NCI-H345 treated with DMSO at 0.1 percent for 48 hours (cell line): ENCODE data around the gene POU2F3.

Experiments
- DNase-seq: peaks from one replicate; lab custom pipeline; 2025; ENCODE audit not compliant: unreplicated experiment; lab: John Stamatoyannopoulos, UW

Gene POU2F3

DNA sequence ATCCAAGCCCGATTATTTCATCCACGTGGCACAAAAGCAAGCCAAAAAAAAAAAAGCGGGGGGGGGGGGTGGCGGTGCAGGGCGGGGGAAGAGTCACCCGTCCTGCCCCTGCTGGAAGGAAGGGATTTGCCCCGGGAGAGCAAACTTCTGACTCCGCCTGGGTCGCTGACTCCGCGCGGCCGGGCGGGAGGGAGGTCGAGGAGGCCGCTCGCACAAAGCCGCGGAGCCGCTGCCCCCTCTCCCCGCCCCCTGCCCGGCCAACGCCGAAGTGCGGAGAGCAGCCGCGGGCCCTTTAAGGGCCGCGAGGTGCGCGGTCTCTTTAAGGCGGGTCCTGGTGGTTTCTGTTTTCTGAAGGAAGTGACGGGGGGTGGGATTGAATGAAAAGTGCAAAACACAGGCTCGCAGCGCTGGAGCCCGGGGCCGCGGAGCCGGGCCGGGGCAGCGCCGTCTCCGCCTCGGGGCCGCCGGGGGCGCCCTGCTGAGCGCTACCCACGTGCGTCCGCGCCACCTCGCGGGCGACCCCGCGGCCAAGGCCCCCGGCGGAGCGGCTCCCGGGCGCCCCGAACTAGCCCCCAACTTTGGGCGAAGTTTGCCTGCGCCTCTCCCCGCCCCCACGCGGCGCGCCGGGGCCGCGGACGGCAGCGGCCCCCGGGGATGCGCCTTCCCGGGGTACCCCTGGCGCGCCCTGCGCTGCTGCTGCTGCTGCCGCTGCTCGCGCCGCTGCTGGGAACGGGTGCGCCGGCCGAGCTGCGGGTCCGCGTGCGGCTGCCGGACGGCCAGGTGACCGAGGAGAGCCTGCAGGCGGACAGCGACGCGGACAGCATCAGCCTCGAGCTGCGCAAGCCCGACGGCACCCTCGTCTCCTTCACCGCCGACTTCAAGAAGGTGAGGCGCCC is 29.1 kb upstream of the POU2F3 start, which contains the start of gene OAF:
TSS of gene OAF (plus strand) at position 407 of the 896 bp plus-strand sequence. CDS start at position 655, 248 bp downstream.
- peak; percentile 8 for DNase-seq

DNA sequence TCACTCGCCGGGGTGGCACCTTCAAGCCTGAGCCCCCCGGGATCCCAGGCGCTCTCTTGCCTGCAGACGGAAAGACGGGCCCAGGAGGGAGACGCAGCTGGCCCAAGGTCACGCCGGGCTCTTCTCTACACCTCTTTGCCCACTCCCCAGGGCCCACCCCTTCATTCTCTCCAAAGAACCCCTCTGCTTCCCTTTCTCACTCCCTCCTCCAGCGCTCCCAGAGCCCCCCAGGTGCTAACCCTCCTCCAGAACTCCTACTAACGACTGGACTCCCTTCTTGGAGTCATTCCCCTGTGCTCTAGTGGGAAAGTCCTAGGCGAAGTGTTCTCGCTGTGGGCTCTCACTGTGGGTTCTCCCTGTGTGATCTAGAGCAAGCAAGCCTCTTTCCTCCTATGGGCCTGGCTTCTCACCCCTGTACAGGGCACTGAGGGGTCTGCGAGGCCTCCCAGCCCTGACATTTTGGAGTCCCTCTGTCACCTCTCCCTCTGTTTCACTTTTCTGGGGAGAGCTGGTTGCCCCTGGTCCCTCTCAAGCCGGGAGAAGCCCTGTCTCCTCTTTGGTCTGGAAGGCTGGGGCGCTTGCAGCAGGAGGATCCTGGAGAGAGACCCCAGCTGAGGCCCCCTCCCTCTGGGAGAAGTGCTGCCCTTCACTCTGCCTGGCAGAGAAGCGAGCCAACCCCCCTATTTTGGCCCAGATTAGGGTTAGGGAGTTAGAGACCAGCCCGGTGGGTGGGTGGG is 28.2 kb upstream of the POU2F3 start:
- no peak for DNase-seq

DNA sequence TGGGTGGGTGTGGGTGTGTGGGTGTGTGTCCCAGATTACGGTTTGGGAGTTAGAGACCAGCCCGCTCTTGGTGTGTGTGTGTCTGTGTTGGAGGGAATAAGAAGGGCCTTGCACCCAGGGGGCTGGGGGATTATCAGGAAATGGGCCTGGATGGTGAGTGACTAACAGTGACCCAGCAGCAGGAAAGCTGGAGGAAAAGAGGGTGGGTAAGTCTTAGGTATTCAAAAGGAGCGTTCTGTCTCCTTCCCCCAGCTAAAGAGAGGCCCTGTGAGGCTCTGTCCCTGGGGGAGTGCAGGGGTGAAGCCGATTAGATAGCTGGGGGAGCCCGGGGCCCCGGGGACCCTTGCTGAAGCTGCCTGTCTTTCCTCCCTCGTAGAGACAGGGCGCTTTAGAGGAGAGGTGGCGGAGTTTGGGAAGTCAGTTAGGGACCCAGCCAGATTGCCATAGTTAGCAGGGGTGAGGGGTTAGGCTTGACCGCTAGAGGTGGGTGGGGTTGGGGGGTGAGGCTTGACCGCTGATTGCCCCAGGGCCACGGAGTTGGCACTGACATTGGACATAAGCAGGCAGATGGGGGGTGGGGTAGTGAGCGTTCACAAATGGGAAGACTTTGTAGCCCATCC is 27.6 kb upstream of the POU2F3 start:
- DNase-seq: no peak

DNA sequence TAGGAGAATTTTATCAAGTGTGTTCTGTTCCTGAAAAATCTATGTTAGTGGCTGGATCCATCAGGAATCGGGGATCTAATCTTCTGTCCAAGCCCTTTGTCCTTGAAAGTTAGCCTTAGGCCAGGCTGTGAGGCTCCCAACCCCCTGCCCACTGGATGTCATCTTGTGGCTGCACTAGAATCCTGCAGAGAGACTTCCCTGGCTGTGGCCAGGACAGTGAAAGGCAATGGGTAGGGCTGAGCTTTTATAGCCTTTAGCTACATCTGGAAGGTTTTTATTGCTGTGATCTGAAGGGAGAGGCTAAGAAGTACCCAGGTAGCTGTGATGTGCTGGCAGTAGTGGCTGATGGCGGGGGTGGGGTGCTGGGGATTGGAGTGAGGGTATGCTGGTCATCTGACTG is 27.0 kb upstream of the POU2F3 start:
- DNase-seq: no peak

DNA sequence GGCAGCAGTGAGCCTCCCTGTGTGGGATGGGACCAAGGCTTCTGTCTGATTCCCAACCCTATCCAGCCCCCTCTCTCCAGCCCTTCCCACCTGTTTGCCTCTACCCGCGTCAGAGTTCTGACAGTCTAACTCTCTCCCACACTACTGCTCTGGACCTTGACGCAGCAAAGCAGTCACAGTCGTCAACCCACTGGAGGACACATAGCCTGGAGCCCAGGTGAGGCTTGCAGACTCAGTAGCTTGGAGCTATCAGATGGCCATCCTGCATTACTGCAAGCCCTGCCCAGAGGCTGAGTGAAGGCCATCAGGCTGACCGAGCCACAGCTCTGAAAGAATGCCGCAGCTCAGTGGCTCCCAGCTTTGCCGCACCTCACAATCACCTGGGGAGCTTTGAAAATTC is 25.4 kb upstream of the POU2F3 start:
- DNase-seq: no peak

DNA sequence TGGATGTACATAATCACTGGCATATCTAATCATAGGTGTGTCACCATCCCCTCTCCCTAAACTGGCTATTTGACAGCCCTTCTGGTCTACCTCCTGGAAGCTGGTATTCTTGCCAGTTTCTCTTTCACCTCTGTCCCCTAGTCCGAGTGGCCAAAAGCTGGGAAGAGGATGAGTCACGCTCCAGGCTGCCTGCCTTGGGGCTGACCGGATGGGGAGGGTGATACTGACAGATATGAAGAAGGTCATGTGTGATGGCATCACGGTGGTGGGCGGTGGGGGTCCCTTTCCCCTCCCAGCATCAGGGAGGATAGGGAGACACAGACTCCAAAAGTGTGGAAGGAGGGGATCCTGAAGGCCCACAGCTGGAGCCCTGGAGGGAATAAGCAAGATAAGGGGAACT is 24.3 kb upstream of the POU2F3 start:
- no peak for DNase-seq

DNA sequence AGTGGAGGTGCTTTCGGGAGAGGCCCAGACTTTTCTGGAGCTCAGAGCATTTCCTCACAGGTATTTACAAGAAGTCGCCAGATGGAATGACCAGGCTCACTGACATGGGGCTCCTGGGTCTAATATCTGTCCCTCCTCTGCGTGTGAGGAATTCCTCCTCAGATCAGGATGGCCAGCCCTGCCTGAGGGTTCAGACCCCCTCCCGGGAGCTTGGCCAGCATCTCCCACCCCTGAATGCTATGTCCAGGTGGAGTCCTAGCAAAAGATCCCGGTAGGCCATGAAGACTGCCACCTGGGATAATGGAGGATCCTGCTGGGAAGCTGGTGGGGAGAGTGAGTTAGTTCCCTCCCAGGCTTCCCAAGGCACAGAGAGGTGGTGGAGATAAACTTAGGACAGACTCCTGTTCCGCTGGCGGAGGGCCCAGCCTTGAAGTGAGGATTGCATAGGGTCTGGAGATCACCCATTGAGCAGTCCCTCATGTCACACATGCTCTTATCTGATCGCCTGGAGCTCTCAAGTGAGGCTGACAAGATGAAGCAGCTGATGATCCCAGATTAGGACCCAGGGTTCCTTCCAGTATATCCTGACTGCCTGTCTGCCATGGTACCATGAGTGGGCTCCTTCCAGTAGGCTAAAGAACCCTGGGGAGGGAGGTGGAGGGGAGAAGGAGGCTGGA is 23.4 kb upstream of the POU2F3 start:
- no peak for DNase-seq

DNA sequence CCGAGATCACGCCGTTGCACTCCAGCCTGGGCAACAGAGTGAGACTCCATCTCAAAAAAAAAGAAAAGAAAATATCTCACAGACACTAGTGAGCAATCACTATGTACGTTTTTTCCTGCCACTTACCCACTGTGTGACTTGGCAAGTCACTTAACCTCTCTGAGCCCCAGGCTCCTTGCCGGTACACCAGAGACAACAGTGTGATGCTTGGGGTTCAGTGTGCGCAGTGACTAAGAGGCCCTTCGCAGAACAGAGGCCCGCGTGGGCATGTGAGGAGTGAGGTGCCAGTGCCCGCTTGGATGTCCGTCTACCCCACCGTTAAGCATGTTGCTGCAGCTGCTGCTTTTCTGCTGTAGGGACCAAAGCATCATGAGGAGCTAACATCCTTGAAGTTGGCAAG is 22.4 kb upstream of the POU2F3 start:
- no peak for DNase-seq

DNA sequence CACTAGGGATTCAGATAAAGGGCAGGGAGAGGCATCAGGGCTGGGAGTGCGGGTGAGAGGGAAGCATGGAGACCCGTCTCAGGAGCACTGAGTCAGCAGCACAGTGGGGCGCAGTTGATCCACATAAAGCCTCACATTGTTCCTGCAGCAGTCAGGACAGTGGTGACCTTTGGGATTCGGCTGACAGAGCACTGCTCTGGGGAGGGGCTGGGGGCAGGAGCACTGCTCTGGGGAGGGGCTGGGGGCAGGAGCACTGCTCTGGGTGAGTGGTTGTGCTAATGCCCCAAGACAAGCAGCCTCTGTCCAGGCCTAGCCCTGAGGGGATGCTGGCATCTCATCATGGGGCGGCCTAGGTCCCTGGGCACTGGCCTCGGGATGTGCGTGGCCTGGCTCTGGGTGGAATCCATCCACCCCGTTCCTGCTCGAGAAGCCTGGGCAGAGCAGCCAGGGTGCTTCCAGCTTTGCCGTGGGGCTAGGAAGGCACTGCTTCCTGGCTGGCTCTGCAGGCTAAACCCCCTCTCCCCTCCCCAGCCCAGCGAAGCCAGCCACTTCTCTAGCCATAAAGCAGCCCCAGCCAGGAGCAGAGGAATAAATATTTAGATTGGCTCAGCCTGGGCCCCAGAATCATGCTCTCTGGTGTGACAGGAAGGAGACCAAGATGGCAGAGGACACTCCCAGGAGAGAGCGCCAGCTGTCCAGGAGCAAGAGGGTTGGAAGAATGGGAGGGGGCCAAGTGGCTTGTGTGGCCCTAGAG is 21.8 kb upstream of the POU2F3 start:
- DNase-seq: no peak

DNA sequence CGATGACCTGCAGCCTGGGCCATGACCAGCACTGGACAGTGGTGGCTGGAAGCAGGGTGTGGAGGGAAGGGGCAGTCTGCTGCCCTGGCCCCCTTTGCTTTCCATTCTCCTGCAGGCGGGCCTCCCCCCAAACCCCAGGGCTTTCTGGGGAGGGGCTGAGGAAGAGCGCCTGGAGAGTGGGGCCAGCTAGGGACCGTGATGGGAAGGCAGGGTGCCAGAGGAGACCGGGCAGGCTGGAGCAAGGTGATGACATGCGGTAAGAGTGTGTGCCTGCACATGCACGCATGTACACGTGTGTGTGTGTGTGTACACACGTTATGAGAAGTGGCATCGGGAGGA is 21.3 kb upstream of the POU2F3 start:
- DNase-seq: no peak

DNA sequence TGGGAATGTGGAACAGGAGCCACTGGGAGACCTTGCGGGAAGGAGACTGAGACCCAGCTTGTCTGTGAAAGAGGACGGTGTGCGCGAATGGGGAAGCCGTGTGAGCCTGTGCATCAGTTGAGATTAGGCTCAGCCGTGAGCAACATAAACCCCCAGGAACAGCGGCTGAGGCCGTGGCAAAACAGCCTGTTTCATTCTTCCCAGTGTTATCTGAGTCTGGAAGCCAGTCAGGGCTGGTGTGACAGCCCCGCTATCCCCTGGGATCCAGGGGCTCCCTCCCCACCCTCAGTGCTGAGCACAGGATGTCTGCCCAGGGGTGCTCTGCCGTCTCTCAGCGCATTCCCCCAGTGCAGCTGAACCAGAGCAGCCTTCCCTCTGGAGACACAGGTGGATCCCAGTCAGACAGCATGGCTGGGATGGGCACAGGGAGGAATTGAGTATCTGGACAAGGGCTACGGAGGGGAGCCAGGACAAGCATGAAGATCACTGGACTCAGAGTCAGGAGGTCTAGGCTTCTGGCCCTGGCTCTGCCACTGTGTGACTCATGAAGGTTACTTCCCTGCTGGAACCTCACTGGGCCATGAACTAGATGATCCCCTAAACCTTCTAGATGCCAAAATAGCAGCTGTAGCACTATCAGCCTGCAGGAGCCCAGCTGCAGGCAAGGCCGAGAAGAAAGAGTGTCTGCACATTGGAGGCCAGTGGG is 20.6 kb upstream of the POU2F3 start:
- no peak for DNase-seq

DNA sequence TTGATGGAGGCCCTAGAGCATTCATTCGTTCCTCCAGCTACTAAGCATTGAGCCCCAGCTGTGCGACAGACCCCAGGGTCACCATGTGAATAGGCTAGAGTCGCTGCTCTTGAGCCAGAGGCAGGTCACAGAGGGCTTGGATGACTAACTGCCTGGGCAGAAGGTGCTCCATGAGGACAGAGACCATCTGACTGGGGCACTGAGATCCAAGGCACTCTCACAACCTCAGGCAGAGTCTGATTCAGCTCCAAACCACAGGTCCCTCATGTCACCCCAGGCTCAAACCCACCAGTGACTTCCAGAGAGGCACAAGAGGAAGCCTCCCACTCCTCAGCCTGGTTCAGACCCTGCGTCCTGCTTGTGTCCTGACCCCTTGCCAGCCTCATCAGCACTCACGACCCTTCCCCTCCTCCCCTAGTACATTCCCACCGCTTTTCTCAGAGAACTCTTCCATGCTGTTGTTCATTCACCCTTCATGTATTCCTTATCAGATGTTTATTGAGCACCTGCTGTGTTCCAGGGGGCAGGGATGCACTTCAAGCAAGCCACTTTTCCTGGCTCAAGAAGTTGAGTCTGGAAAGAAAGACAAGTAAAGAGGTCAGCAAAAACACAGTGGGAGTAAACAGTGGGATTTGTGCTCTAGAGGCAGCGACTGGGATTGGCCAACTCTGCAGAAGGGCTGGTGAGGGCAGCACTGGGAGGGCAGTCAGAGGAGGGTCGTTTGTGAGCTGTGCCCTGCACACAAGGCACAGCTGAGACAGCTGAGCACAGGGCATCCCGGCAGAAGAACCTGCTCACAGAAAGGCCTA is 19.8 kb upstream of the POU2F3 start:
- DNase-seq: no peak

DNA sequence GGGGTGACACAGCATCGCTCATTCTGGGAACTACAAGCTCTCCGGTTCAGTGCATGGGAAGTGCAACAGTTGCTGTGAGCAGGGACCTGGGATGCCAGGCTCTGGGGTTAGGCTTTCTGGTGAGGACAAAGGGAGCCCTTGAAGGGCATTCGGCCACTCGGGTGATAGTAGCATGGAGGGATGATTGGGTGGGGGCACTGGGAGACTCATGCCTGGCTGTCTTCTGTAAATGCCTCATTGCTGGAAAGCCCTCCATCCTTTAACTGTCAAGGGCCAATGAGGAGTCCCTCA is 19.2 kb upstream of the POU2F3 start:
- DNase-seq: no peak

DNA sequence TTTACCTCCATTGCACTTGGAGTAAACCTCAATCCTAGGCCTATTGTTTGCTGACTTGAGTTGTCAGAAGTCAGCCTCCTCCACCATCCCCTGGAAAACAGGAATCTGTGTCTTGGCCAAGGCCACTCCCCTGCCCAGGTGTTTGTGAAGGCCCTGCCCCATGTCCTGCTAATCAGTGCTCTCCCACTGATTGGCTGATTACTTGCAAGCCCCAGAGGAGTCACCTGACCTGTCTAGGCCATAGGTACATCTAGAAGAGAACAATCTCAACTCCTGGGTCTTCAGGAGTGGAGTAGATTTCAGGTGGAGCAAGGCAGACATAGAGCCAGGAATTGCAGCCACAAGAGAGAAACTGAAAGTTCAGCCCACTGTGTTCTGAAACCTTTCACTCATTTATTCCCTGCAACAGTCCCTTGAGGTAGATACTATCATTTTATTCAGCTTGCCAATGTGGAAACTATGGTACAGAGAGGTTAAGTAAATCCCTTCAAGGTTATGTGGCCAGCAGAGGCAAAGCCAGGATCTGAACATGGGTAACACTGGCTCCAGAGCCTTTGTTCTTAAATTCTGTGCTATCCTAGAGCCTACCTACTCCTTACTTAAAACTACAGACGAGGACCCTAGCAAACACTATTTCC is 18.7 kb upstream of the POU2F3 start:
- DNase-seq: no peak

DNA sequence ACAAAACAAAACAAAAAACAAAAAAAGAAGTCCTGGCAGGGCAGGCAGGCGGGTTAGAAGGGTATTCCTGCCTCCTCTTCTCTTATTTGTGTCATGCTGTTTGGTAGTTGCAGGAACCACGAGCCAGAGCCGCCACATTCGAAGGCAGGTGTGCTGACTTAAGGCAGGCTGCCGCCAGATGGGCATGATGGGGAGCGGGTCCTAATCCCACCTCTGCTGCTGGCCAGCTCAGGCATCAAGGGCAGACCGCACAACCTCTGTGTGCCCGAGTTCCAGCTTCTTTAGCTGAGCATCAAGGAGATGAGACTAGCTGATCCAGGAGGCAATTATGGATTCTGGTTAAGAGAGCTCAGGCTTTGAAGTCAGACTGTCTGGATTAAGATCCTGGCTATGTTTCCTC is 17.0 kb upstream of the POU2F3 start:
- no peak for DNase-seq

DNA sequence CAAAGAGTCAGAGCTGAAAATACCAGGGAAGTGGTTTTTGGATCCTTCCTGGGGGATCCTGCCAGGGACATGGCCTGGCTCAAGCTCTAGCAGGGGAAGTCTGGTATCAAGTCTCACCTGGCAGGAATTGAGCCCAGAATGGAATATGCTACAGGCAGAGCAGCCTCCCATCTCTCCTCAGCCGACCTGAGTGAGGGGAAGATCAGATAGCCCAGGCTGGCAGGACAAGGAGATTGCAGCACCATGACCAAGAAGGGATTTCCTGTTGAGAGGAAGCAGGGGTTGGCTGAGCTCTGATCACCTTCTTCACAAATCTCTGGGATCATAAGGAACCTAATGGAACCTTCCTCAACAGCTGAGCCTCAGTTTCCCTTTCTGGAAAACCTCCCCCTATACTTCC is 16.1 kb upstream of the POU2F3 start:
- DNase-seq: no peak

DNA sequence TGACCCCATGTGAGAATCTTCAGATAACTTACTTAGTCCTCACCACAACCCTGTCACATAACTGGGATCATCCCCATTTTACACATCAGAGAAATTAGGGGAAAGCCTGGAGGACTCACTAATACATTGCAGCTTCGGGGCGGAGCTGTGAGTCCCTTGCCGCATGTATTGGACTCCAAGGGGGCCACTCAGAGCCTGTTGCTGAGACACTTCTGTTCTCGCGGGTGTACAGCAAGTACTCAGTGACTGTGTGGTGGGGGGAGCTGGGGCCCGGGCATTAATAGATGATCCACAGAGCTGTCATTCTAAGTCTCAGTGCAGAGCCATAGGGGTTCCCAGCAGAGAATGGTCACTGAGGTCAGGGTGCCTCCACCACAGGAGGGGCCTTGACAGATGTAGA is 15.6 kb upstream of the POU2F3 start:
- no peak for DNase-seq

DNA sequence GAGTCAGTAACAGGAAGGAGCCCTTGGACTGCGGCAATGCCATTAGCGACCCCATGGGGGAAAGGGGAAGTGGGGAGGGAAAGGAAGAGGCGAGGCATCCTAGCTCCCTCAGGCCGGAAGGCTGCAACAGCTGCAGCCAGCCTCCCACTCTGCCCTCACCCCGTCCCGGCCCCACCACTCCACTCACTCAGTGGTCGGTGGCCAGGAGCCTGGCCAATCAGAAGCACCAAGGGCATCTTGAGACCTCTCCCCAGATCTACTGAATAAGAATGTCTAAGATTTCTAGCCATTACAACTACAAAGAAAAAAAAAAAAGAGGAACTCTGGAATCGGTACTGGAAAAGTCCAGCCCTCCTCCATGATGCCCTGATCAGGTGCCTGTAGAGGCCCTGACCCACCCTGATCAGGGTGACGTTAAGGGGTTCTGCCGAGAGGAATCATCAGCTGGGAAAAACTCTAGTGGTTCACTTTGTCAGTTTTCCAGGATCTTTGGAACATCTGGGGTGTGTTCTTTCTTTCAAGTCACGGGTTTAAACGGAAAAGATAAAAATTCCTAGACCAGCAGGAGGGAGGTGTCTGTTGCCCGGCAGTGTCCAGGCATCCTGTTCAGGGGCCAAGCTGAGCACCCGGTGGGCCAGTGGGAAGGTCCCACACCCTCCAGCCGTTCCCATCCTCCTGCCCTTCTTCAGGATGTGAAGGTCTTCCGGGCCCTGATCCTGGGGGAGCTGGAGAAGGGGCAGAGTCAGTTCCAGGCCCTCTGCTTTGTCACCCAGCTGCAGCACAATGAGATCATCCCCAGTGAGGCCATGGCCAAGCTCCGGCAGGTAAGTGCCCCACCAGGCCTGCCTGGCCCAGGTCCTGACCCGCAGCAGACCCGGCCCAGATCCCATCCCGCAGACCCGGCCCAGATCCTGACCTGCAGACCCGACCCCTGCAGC is 14.7 kb upstream of the POU2F3 start:
- DNase-seq: no peak
